D721Med (cell line): ENCODE results near the gene KIR2DL3.
"Not testable (repeated sequence)": the region's sequence is repeated elsewhere in the genome, so short reads cannot be mapped to it uniquely, and the experiment has no call there.

Source experiments
- DNase-seq: peaks from one replicate; pipeline ENCODE4 v3.0.0; 2011; ENCODE audit warnings: low spot score; ENCODE audit not compliant: insufficient read length
- FAIRE-seq: peaks from 2 replicates; lab custom pipeline; 2011; peaks lifted over from hg19 to GRCh38; lab: Jason Lieb, UNC
- CTCF ChIP-seq: IDR thresholded peaks from 2 replicates; pipeline ENCODE4 v1.5.1; 2012; ENCODE audit warnings: mild to moderate bottlenecking, control low read depth; ENCODE audit not compliant: insufficient read depth; ENCODE audit errors: missing control alignments

KIR2DL3 gene

GRCh38 chr19:54707962-54708361 is 30.4 kb upstream of the KIR2DL3 start:
- DNase-seq (no peak), FAIRE-seq (no peak)
- no peak for TF ChIP-seq CTCF

GRCh38 chr19:54708781-54709180 is 29.5 kb upstream of the KIR2DL3 start:
- TF ChIP-seq CTCF = no peak
- DNase-seq (no peak), FAIRE-seq (no peak)

GRCh38 chr19:54709212-54709948 is 28.9 kb upstream of the KIR2DL3 start:
- no peak for TF ChIP-seq CTCF
- no peak for DNase-seq
- FAIRE-seq = no peak

- not testable (repeated sequence) for FAIRE-seq, DNase-seq
These were observed 28.4 kb upstream of the KIR2DL3 start for GRCh38 chr19:54709956-54710355.

- TF ChIP-seq CTCF = no peak
- DNase-seq (no peak), FAIRE-seq (no peak)
These were observed 14.2 kb upstream of the KIR2DL3 start, which contains the start of gene KIR3DL3 for GRCh38 chr19:54724142-54724541. Gene KIR3DL3, plus strand, starts transcription at chr19:54724442. Its CDS starts 55 bp downstream, at chr19:54724497.

GRCh38 chr19:54724644-54725043 is 13.7 kb upstream of the KIR2DL3 start:
- no peak for TF ChIP-seq CTCF
- no peak for DNase-seq
- FAIRE-seq = no peak

- FAIRE-seq (no peak), DNase-seq (no peak)
- TF ChIP-seq CTCF = no peak
These were observed 13.0 kb upstream of the KIR2DL3 start for GRCh38 chr19:54725321-54725720.
